Aorta (tissue), 5 donors: ENCODE measurements around the gene KLHL29. TPM values are rescaled to one million over a fixed set of nuclear protein-coding genes. Genes with fewer than 3 reads are reported as not detected.

Source experiments
- ATAC-seq: fragments of 200-7000 bp; cut with Tn5 transposase; one replicate; pipeline ENCODE4 v1.9.1; 2022; ENCODE audit warnings: moderate library complexity; ENCODE audit not compliant: low FRiP score
- DNase-seq, 2 donors: peaks; one replicate each; pipeline ENCODE4 v3.0.0-alpha.2; 2020
- H3K27ac ChIP-seq, 2 donors: one replicate each; pipeline ENCODE4 v1.5.1; 2013; ENCODE audit warnings: low read length in 2 of 2, mild to moderate bottlenecking in 2 of 2, moderate library complexity in 2 of 2, control low read depth in 1 of 2, inconsistent platforms in 1 of 2, low read depth in 1 of 2
- H3K27me3 ChIP-seq, 2 donors: one replicate each; pipeline ENCODE4 v1.6.1; 2013; ENCODE audit warnings: control low read depth in 1 of 2, low read length in 1 of 2, mild to moderate bottlenecking in 1 of 2, moderate library complexity in 1 of 2; ENCODE audit not compliant: insufficient read depth in 2 of 2, control insufficient read depth in 1 of 2
- H3K36me3 ChIP-seq, 2 donors: one replicate each; pipeline ENCODE4 v1.6.1; 2013; ENCODE audit warnings: control low read depth in 1 of 2, low read length in 1 of 2, mild to moderate bottlenecking in 1 of 2; ENCODE audit not compliant: insufficient read depth in 2 of 2, control insufficient read depth in 1 of 2
- H3K4me1 ChIP-seq, 2 donors: one replicate each; pipeline ENCODE4 v1.6.1; 2013; ENCODE audit warnings: low read length in 2 of 2, control low read depth in 1 of 2, mild to moderate bottlenecking in 1 of 2, moderate library complexity in 1 of 2; ENCODE audit not compliant: insufficient read depth in 2 of 2, control insufficient read depth in 1 of 2
- H3K4me3 ChIP-seq, 2 donors: one replicate each; pipeline ENCODE4 v1.5.1; 2013; ENCODE audit warnings: low read length in 2 of 2, control low read depth in 1 of 2, mild to moderate bottlenecking in 1 of 2
- H3K9me3 ChIP-seq: one replicate; pipeline ENCODE4 v1.6.1; 2013; ENCODE audit warnings: mild to moderate bottlenecking, low read length; ENCODE audit not compliant: control insufficient read depth
- WGBS, 2 donors: extraction: QIAGEN DNeasy Blood & Tissue Kit; methylation state at CpG; one replicate each; pipeline ENCODE4 v1.1.7; 2013; 5-methylcytosine and 5-hydroxymethylcytosine counted together
- intact Hi-C, 2 donors: fragments of 100-400 bp; cut with DNase I; formaldehyde crosslinking; loops; one replicate each; pipeline versions ENCODE4 v1.14.2 to v1.15.0; 2022
- polyA plus RNA-seq, 2 donors: library from polyadenylated mRNA; stranded (reverse); fragments of 200-250 nt; gene quantifications; one replicate each; pipeline ENCODE4 v1.2.3, GENCODE V29; 2013
- total RNA-seq, 2 donors: library from RNA; stranded (reverse); fragmentation: NEBNext Ultra II Directional; extraction: Animal tissue kit (Norgen Biotek cat#: 25700); gene quantifications; one replicate each; pipeline ENCODE4 v1.2.1, GENCODE V29; 2021
- donor health status: healthy with polysubstance abuse.
- donor health status: Bipolar disorder and iron deficiency.
- donor health status: DM: no; HTN: no; CAD: no.
- donor health status: DM: no; HTN: no; CAD: no.
- donor health status: DM: yes; HTN: yes; CAD: no.

The KLHL29 gene
- total and polyA plus RNA-seq, 4 donors: 0.75 to 13.4 (median 8.1) TPM

- no peaks in the 10 kb centered on the region for H3K36me3 ChIP-seq
- no peak overlapping the region for H3K4me3 ChIP-seq
- H3K27ac ChIP-seq: no peak overlapping the region
- ATAC-seq (no peak), DNase-seq (no peak)
- WGBS, 2 donors: 57 to 66% methylated on average over 8 of the region's 8 CpGs
- H3K4me1 ChIP-seq: no peaks in the 10 kb centered on the region
- intact Hi-C loops: loop anchor here in 1 of 2 donors (10.0 kb wide), 1 partner anchor 388 kb away; no protein-coding TSS in a partner anchor
- H3K9me3 ChIP-seq: no peaks in the 10 kb centered on the region
- no peaks in the 10 kb centered on the region for H3K27me3 ChIP-seq
Observed at GRCh38 chr2:23376972-23377371, 8.0 kb upstream of the KLHL29 start.

DNA sequence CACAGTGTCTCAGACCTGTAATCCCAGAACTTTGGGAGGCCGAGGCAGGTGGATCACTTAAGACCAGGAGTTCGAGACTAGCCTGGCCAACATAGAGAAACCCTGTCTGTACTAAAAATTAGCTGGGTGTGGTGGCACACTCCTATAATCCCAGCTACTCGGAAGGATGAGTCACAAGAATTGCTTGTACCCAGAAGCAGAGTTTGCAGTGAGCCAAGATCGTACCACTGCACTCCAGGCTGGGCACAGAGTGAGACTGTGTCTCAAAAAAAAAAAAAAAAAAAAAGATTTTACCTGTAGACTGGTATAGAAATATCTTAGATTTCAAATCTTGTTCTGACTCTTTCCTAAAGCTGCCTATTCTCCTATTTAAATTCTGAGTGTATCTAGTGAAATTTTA is 7.2 kb upstream of the KLHL29 start:
- Histone ChIP-seq H3K4me3 (no peak overlapping the region), H3K27me3 (no peaks in the 10 kb centered on the region), H3K27ac (no peak overlapping the region), H3K4me1 (no peaks in the 10 kb centered on the region), H3K36me3 (no peaks in the 10 kb centered on the region), H3K9me3 (no peaks in the 10 kb centered on the region)
- intact Hi-C loops: loop anchor here in 1 of 2 donors (10.0 kb wide), 1 partner anchor 387 kb away; no protein-coding TSS in a partner anchor
- DNase-seq (no peak), ATAC-seq (no peak)
- WGBS, 2 donors: 66 to 73% methylated on average over 4 of the region's 4 CpGs

DNA sequence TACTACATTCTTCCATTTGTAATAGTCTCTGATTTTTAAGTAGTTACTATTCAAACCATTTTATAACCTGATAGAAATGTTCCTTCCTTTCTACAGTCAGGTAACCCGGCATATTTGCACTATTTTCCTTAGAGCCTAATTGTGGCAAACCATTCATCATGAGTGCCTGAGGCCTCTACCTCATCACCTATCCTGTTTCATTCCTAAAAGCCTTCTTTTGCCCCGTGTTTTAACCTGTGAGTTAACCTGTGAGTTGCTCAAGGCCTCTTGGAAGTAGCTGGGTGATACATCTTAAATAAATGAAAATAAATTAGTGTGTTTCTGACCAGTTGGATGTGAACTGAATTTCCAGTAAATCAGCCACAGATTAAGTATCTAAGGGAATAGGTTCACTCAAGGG is 6.5 kb upstream of the KLHL29 start:
- H3K36me3 ChIP-seq: no peaks in the 10 kb centered on the region
- no peak overlapping the region for H3K27ac ChIP-seq
- no peaks in the 10 kb centered on the region for H3K27me3 ChIP-seq
- intact Hi-C loops: loop anchor here in 1 of 2 donors (10.0 kb wide), 1 partner anchor 386 kb away; no protein-coding TSS in a partner anchor
- WGBS, 2 donors: 94 to 100% methylated on average over 2 of the region's 2 CpGs
- H3K9me3 ChIP-seq: no peaks in the 10 kb centered on the region
- ATAC-seq (no peak), DNase-seq (no peak)
- no peaks in the 10 kb centered on the region for H3K4me1 ChIP-seq
- H3K4me3 ChIP-seq: no peak overlapping the region

DNA sequence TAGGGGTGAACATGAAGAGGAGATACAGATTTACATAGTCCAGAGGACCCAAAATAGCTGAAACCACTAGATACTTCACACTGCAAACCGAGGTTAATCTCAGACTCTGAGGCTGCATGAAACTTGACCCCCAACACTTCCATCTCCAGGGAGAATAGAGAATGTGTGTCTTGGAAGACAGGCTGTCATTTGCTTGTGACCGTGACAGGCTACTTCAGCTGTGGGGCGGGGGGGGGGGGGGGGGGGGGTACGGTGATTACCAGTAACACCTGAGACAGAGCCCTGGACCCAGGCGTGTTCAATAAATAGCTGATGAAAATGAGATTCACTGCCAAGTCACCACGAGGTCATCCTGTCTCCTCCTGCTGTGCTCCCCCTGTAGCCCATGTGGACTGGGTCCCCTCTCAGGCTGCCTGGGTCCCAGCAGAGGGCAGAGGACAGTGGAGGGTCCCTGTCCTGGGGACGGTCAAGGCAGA is 5.7 kb upstream of the KLHL29 start:
- no peak overlapping the region for H3K27ac ChIP-seq
- H3K36me3 ChIP-seq: no peaks in the 10 kb centered on the region
- H3K9me3 ChIP-seq: no peaks in the 10 kb centered on the region
- no peak overlapping the region for H3K4me3 ChIP-seq
- H3K27me3 ChIP-seq: no peaks in the 10 kb centered on the region
- intact Hi-C loops: loop anchor here in 1 of 2 donors (10.0 kb wide), 1 partner anchor 386 kb away; no protein-coding TSS in a partner anchor
- 81 to 83% methylated on average over 7 of the region's 7 CpGs for WGBS, 2 donors
- DNase-seq: no peak
- no peaks in the 10 kb centered on the region for H3K4me1 ChIP-seq
- no peak for ATAC-seq

DNA sequence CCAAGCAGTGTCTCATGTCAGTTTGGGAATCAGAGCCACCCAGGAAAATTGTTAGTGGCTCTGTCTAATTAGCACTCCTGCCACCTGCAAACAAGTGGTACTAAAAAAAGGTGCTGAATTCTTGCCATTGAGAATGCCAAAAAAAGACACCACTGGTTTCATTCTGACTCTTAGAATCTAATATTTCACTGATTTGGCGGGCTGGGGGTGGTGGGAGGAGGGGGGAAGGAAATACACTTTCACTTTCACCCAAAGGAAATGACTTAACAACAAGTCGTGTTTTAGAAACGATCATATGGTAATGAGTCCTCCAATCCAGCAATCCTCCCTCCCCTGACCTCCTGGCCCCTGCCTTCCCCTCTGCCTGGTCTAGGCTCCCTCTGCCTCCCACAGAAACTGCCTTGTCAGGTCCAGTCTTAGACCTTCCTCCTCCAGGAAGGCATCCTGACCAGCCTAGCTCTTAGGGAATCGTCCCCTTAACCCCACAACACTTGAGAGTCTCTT is 4.4 kb upstream of the KLHL29 start:
- no peaks in the 10 kb centered on the region for H3K4me1 ChIP-seq
- intact Hi-C loops: loop anchor here in 1 of 2 donors (10.0 kb wide), 1 partner anchor 114 kb away; no protein-coding TSS in a partner anchor
- H3K4me3 ChIP-seq: no peak overlapping the region
- ATAC-seq (no peak), DNase-seq (no peak)
- WGBS, 2 donors: 44 to 52% methylated on average over 4 of the region's 4 CpGs
- no peaks in the 10 kb centered on the region for H3K9me3 ChIP-seq
- H3K36me3 ChIP-seq: no peaks in the 10 kb centered on the region
- no peak overlapping the region for H3K27ac ChIP-seq
- no peaks in the 10 kb centered on the region for H3K27me3 ChIP-seq

GRCh38 chr2:23381084-23381483 is 3.9 kb upstream of the KLHL29 start:
- Histone ChIP-seq H3K9me3 (no peaks in the 10 kb centered on the region), H3K27ac (no peak overlapping the region), H3K36me3 (no peaks in the 10 kb centered on the region), H3K4me3 (no peak overlapping the region), H3K27me3 (no peaks in the 10 kb centered on the region), H3K4me1 (no peaks in the 10 kb centered on the region)
- ATAC-seq (no peak), DNase-seq (peak; percentile 66 to 83)
- intact Hi-C loops: loop anchor here in 1 of 2 donors (10.0 kb wide), 1 partner anchor 114 kb away; no protein-coding TSS in a partner anchor
- 38 to 44% methylated on average over 6 of the region's 6 CpGs for WGBS, 2 donors

DNA sequence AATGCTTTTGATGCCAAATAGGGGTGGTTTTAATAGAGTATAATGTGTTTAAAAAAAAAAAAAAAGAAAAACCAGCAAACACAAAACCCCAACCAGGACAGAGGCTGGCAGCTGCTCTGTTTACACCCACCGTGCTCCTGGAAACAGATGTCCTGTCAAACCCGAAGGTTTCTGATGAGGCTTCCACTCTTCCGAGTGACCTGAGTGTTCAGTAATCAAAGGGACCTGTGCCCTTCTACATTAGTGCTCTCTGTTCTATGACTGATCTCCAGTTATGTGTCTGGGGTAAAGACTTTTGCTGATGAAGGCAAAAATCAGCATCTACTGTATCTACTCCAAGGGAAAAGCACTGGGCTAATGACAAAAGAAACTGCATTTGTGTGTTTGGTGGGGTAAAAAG is 3.5 kb upstream of the KLHL29 start:
- ATAC-seq (no peak), DNase-seq (no peak)
- Histone ChIP-seq H3K4me1 (no peaks in the 10 kb centered on the region), H3K9me3 (no peaks in the 10 kb centered on the region), H3K27me3 (no peaks in the 10 kb centered on the region), H3K36me3 (no peaks in the 10 kb centered on the region), H3K4me3 (no peak overlapping the region), H3K27ac (no peak overlapping the region)
- intact Hi-C loops: loop anchor here in 1 of 2 donors (10.0 kb wide), 1 partner anchor 113 kb away; no protein-coding TSS in a partner anchor
- 51 to 57% methylated on average over 3 of the region's 3 CpGs for WGBS, 2 donors

- 90 to 91% methylated on average over 4 of the region's 4 CpGs for WGBS, 2 donors
- DNase-seq (no peak), ATAC-seq (no peak)
- Histone ChIP-seq H3K4me3 (no peak overlapping the region), H3K36me3 (no peaks in the 10 kb centered on the region), H3K27me3 (no peaks in the 10 kb centered on the region), H3K9me3 (no peaks in the 10 kb centered on the region), H3K27ac (no peak overlapping the region), H3K4me1 (no peaks in the 10 kb centered on the region)
- intact Hi-C loops: loop anchor here in 1 of 2 donors (10.0 kb wide), 1 partner anchor 112 kb away; no protein-coding TSS in a partner anchor
Observed at GRCh38 chr2:23383100-23383499, 1.9 kb upstream of the KLHL29 start.

GRCh38 chr2:23385351-23385747 is 370 bp downstream of the KLHL29 start:
- Histone ChIP-seq H3K36me3 (no peaks in the 10 kb centered on the region), H3K27ac (peak overlapping the region in 1 of 2 donors; percentile 23), H3K4me1 (no peaks in the 10 kb centered on the region), H3K27me3 (no peaks in the 10 kb centered on the region), H3K9me3 (no peaks in the 10 kb centered on the region), H3K4me3 (peak overlapping the region; percentile 45 to 92)
- WGBS, 2 donors: 1% methylated on average over 29 to 52 of the region's 52 CpGs
- intact Hi-C loops: loop anchor here in 1 of 2 donors (10.0 kb wide), 1 partner anchor 109 kb away; no protein-coding TSS in a partner anchor
- ATAC-seq: peak; percentile 17
- DNase-seq: peak; percentile 67 to 83
